ENCODE measurements around the gene RNF144A. TPM values are rescaled to one million over a fixed set of nuclear protein-coding genes. Genes with fewer than 3 reads are reported as not detected.

The RNF144A gene
- total and polyA plus RNA-seq, 2 donors (not counting 3 experiments of a cell fraction or from before 2014, with no cell fraction given): 9.7 to 28.8 TPM

- peak; percentile 66 for FAIRE-seq
- dilution Hi-C loops (cut with MboI; ENCODE audit: extremely low pct_ligation_motif_present, low sequenced_read_pairs): no loop called here
- Histone ChIP-seq H3K36me3 (ENCODE audit: control insufficient read depth in 2 of 2, extremely low read depth in 1 of 2, insufficient read depth in 2 of 2, low read length in 2 of 2) (no peaks in the 10 kb centered on the region), H3K27me3 (ENCODE audit: control insufficient read depth in 2 of 2, insufficient read depth in 2 of 2, low read length in 2 of 2) (no peaks in the 10 kb centered on the region), H3K79me2 (ENCODE audit: control insufficient read depth, insufficient read depth, low read length) (no peaks in the 10 kb centered on the region), H3K9ac (replicated peaks; ENCODE audit: extremely low read depth, insufficient read depth, low read length) (no peak overlapping the region), H3K9me3 (replicated peaks; ENCODE audit: control insufficient read depth, insufficient read depth, low read length) (no peaks in the 10 kb centered on the region), H3K4me3 (replicated peaks in 1 of 3; ENCODE audit: insufficient read depth in 1 of 3, low read depth in 1 of 3, low read length in 3 of 3) (no peak overlapping the region), H3K4me2 (ENCODE audit: insufficient read depth, low read length) (no peak overlapping the region), H3K9me1 (replicated peaks; ENCODE audit: control insufficient read depth, extremely low read depth, insufficient read depth, low read length) (no peaks in the 10 kb centered on the region), H2AFZ (ENCODE audit: low read depth, low read length) (no peak overlapping the region), H3K4me1 (ENCODE audit: control insufficient read depth, extremely low read depth, insufficient read depth, low read length) (peaks cover 18% of the 10 kb centered on the region), H4K20me1 (replicated peaks; ENCODE audit: control insufficient read depth, extremely low read depth, insufficient read depth, low read length) (no peaks in the 10 kb centered on the region), H3K27ac (ENCODE audit: insufficient read depth, low read depth, low read length) (peak overlapping the region; percentile 22)
- DNase-seq (ENCODE audit: low read depth, low spot score): no peak
- ChIA-PET CTCF (interaction anchor here (1.1 to 2.0 kb wide), 4 partner anchors 10 to 76 kb away, joined by 4 to 8 read pairs (median 4); no protein-coding TSS in a partner anchor), POLR2A (no interaction called here)
- no TSS peak for BruUV-seq (replicated peaks)
- no peak for TF ChIP-seq POLR2A (IDR thresholded peaks at IDR 0.05; ENCODE audit: low read depth, low read length)
- no peak for TF ChIP-seq POLR2AphosphoS5 (IDR thresholded peaks at IDR 0.05; ENCODE audit: insufficient read depth, low read depth, low read length)
- intact Hi-C loops (cut with micrococcal nuclease): no loop called here
These were observed 75.6 kb downstream of the RNF144A start for GRCh38 chr2:6992794-6993228.

- H3K9me3 ChIP-seq (replicated peaks; ENCODE audit: control insufficient read depth, insufficient read depth, low read length): no peaks in the 10 kb centered on the region
- no peaks in the 10 kb centered on the region for H3K27me3 ChIP-seq (ENCODE audit: control insufficient read depth in 2 of 2, insufficient read depth in 2 of 2, low read length in 2 of 2)
- no peak overlapping the region for H3K4me3 ChIP-seq (replicated peaks in 1 of 3; ENCODE audit: insufficient read depth in 1 of 3, low read depth in 1 of 3, low read length in 3 of 3)
- peak; percentile 77 for FAIRE-seq
- no TSS peak for BruUV-seq (replicated peaks)
- ChIA-PET POLR2A (no interaction called here), CTCF (interaction anchor here (0.7 to 2.0 kb wide), 6 partner anchors 9 to 77 kb away, joined by 3 to 8 read pairs (median 4); no protein-coding TSS in a partner anchor)
- H3K4me2 ChIP-seq (ENCODE audit: insufficient read depth, low read length): no peak overlapping the region
- dilution Hi-C loops (cut with MboI; ENCODE audit: extremely low pct_ligation_motif_present, low sequenced_read_pairs): no loop called here
- peak overlapping the region; percentile 22 for H3K27ac ChIP-seq (ENCODE audit: insufficient read depth, low read depth, low read length)
- H3K9ac ChIP-seq (replicated peaks; ENCODE audit: extremely low read depth, insufficient read depth, low read length): no peak overlapping the region
- no peak overlapping the region for H2AFZ ChIP-seq (ENCODE audit: low read depth, low read length)
- H3K9me1 ChIP-seq (replicated peaks; ENCODE audit: control insufficient read depth, extremely low read depth, insufficient read depth, low read length): no peaks in the 10 kb centered on the region
- TF ChIP-seq JUN (IDR thresholded peaks at IDR 0.05; ENCODE audit: borderline replicate concordance, insufficient read depth, insufficient read length, low read depth) (no peak), MAX (IDR thresholded peaks at IDR 0.05; ENCODE audit: insufficient read depth, insufficient read length) (no peak), POLR2A (IDR thresholded peaks at IDR 0.05; ENCODE audit: low read depth, low read length) (no peak), GATA2 (IDR thresholded peaks at IDR 0.05; ENCODE audit: insufficient read depth, insufficient read length, low read depth, low read length) (no peak), FOS (IDR thresholded peaks at IDR 0.05; ENCODE audit: borderline replicate concordance, insufficient read depth, low read length) (no peak), POLR2AphosphoS5 (IDR thresholded peaks at IDR 0.05; ENCODE audit: insufficient read depth, low read depth, low read length) (no peak), EZH2 (IDR thresholded peaks at IDR 0.05; ENCODE audit: borderline replicate concordance, low read depth, low read length, severe bottlenecking) (no peak), CTCF (IDR thresholded peaks at IDR 0.05; ENCODE audit: extremely low read depth in 1 of 2, insufficient read depth in 1 of 2, low read depth in 1 of 2, low read length in 2 of 2) (no peak), MYC (IDR thresholded peaks at IDR 0.05; ENCODE audit: low read depth, low read length) (no peak)
- peaks cover 18% of the 10 kb centered on the region for H3K4me1 ChIP-seq (ENCODE audit: control insufficient read depth, extremely low read depth, insufficient read depth, low read length)
- peak; percentile 70 for DNase-seq (ENCODE audit: low read depth, low spot score)
- H3K36me3 ChIP-seq (ENCODE audit: control insufficient read depth in 2 of 2, extremely low read depth in 1 of 2, insufficient read depth in 2 of 2, low read length in 2 of 2): no peaks in the 10 kb centered on the region
- intact Hi-C loops (cut with micrococcal nuclease): no loop called here
- H3K79me2 ChIP-seq (ENCODE audit: control insufficient read depth, insufficient read depth, low read length): no peaks in the 10 kb centered on the region
- no peaks in the 10 kb centered on the region for H4K20me1 ChIP-seq (replicated peaks; ENCODE audit: control insufficient read depth, extremely low read depth, insufficient read depth, low read length)
These were observed 76.0 kb downstream of the RNF144A start for GRCh38 chr2:6993229-6993640.

Measured in endothelial cell of umbilical vein (primary cell).